Naive thymus-derived CD4-positive, alpha-beta T cell (primary cell): Measurements from ENCODE around the gene MCC. TPM values are rescaled to one million over a fixed set of nuclear protein-coding genes. Genes with fewer than 3 reads are reported as not detected.

Experiments used
- ATAC-seq: fragments of 150-1000 bp; cut with Tn5 transposase; 2 replicates; pipeline ENCODE4 v1.10.0; 2021; ENCODE audit warnings: mild to moderate bottlenecking, moderate library complexity
- CTCF ChIA-PET: fragments of 350-600 bp; sonication (Branson Sonifier 250); formaldehyde crosslinking; loops from one replicate; lab custom pipeline; 2021; ENCODE audit warnings: antibody characterized with exemption; lab: Charles Lee
- POLR2A ChIA-PET: fragments of 350-600 bp; sonication (Branson Sonifier 250); formaldehyde crosslinking; loops from one replicate; lab custom pipeline; 2021; ENCODE audit warnings: antibody characterized with exemption, inconsistent platforms; lab: Charles Lee
- DNase-seq, 9 donors: peaks; one replicate each; pipeline versions ENCODE4 v3.0.0 to v3.0.0-alpha.2; 2020 to 2022; ENCODE audit warnings: mixed read lengths in 1 of 9
- H3K27ac ChIP-seq: one replicate; pipeline ENCODE4 v1.7.0; 2013; ENCODE audit warnings: mild to moderate bottlenecking, low read depth, low read length, moderate library complexity
- H3K27me3 ChIP-seq, 2 donors: one replicate each; pipeline ENCODE4 v1.7.0; 2013; ENCODE audit warnings: low read length in 2 of 2, mild to moderate bottlenecking in 2 of 2, moderate library complexity in 2 of 2; ENCODE audit not compliant: control insufficient read depth in 2 of 2, insufficient read depth in 2 of 2
- H3K36me3 ChIP-seq, 3 experiments: 1 replicate in 2 of 3; 2 replicates in 1 of 3; pipeline ENCODE4 v1.7.0; 2013; ENCODE audit warnings: low read length in 3 of 3, mild to moderate bottlenecking in 3 of 3, moderate library complexity in 1 of 3; ENCODE audit not compliant: insufficient read depth in 3 of 3, control insufficient read depth in 2 of 3
- H3K4me1 ChIP-seq, 2 donors: one replicate each; pipeline ENCODE4 v1.7.0; 2013; ENCODE audit warnings: low read length in 2 of 2, mild to moderate bottlenecking in 2 of 2, moderate library complexity in 1 of 2; ENCODE audit not compliant: control insufficient read depth in 2 of 2, insufficient read depth in 2 of 2
- H3K4me3 ChIP-seq: 2 replicates; pipeline ENCODE4 v1.7.0; 2013; ENCODE audit warnings: mild to moderate bottlenecking, low read length
- H3K9me3 ChIP-seq, 3 experiments: 1 replicate in 2 of 3; 2 replicates in 1 of 3; pipeline ENCODE4 v1.7.0; 2013; ENCODE audit warnings: low read length in 3 of 3; ENCODE audit not compliant: control insufficient read depth in 2 of 3
- H3K27ac Mint-ChIP-seq, 9 donors: one replicate each; pipeline ENCODE4 v1.8.0; 2020 to 2022; ENCODE audit warnings: mixed read lengths in 9 of 9, mild to moderate bottlenecking in 8 of 9, moderate library complexity in 5 of 9, inconsistent platforms in 2 of 9
- H3K27me3 Mint-ChIP-seq, 5 donors: one replicate each; pipeline ENCODE4 v1.8.0; 2021 to 2022; ENCODE audit warnings: mixed read lengths in 5 of 5, mild to moderate bottlenecking in 1 of 5
- H3K36me3 Mint-ChIP-seq, 5 donors: one replicate each; pipeline ENCODE4 v1.8.0; 2020 to 2022; ENCODE audit warnings: mixed read lengths in 5 of 5, mild to moderate bottlenecking in 3 of 5, inconsistent platforms in 1 of 5
- H3K4me1 Mint-ChIP-seq, 7 donors: one replicate each; pipeline ENCODE4 v1.8.0; 2020 to 2022; ENCODE audit warnings: mixed read lengths in 7 of 7, mild to moderate bottlenecking in 3 of 7, inconsistent platforms in 1 of 7
- H3K4me3 Mint-ChIP-seq, 10 donors: one replicate each; pipeline ENCODE4 v1.8.0; 2020 to 2022; ENCODE audit warnings: mild to moderate bottlenecking in 10 of 10, mixed read lengths in 10 of 10, moderate library complexity in 6 of 10, inconsistent platforms in 2 of 10
- H3K9me3 Mint-ChIP-seq, 11 donors: one replicate each; pipeline ENCODE4 v1.8.0; 2020 to 2022; ENCODE audit warnings: mixed read lengths in 11 of 11, mild to moderate bottlenecking in 4 of 11, inconsistent platforms in 1 of 11, moderate library complexity in 1 of 11
- intact Hi-C, 2 donors: fragments of 100-400 bp; cut with micrococcal nuclease; formaldehyde crosslinking; loops; one replicate each; pipeline ENCODE4 v1.15.1; 2023
- polyA plus RNA-seq, 2 donors: library from polyadenylated mRNA; unstranded; fragments of 300-500 nt; fragmentation: Illumina TruSeq; gene quantifications; one replicate each; pipeline ENCODE4 v1.2.3, GENCODE V29; 2021
- total RNA-seq, 6 experiments: library from RNA in 5 of 6; stranded (reverse) in 5 of 6; gene quantifications; 1 replicate in 5 of 6; 2 replicates in 1 of 6; pipeline ENCODE4 v1.2.3 and lab custom pipeline; 2021 to 2026

MCC gene
- total and polyA plus RNA-seq, 7 experiments from 2014 or later, result 0.56 to 3.0 (median 0.89) TPM

GRCh38 chr5:113183694-113184093, 304.6 kb downstream of the MCC start:
- no peaks in the 10 kb centered on the region for H3K4me1 ChIP-seq
- POLR2A ChIA-PET, result no interaction called here

GRCh38 chr5:113182658-113183344, 305.5 kb downstream of the MCC start:
- no peaks in the 10 kb centered on the region for H3K4me1 ChIP-seq
- no peaks in the 10 kb centered on the region for H3K9me3 ChIP-seq
- ChIA-PET POLR2A (no interaction called here), CTCF (no interaction called here)
- Mint-ChIP-seq H3K27ac (no peak overlapping the region), H3K27me3 (peaks cover 0 to 8% (median 0%) of the 10 kb centered on the region in 5 donors), H3K4me1 (peaks cover 0 to 13% (median 4%) of the 10 kb centered on the region in 7 donors), H3K4me3 (no peak overlapping the region), H3K36me3 (no peaks in the 10 kb centered on the region), H3K9me3 (no peaks in the 10 kb centered on the region)
- ATAC-seq (no peak), DNase-seq (no peak)
- H3K4me3 ChIP-seq, result no peak overlapping the region
- H3K27ac ChIP-seq, result no peak overlapping the region
- H3K27me3 ChIP-seq, result no peaks in the 10 kb centered on the region
- intact Hi-C loops, result no loop called here
- no peaks in the 10 kb centered on the region for H3K36me3 ChIP-seq

More at GRCh38 chr5:113183694-113184093, 304.6 kb downstream of the MCC start:
- Histone ChIP-seq H3K36me3 (no peaks in the 10 kb centered on the region), H3K9me3 (no peaks in the 10 kb centered on the region), H3K4me3 (no peak overlapping the region), H3K27ac (no peak overlapping the region), H3K27me3 (no peaks in the 10 kb centered on the region)
- Mint-ChIP-seq H3K27me3 (peaks cover 0 to 8% (median 0%) of the 10 kb centered on the region in 5 donors), H3K4me3 (no peak overlapping the region), H3K36me3 (no peaks in the 10 kb centered on the region), H3K9me3 (no peaks in the 10 kb centered on the region), H3K4me1 (peaks cover 0 to 13% (median 4%) of the 10 kb centered on the region in 7 donors), H3K27ac (no peak overlapping the region)
- ATAC-seq (no peak), DNase-seq (no peak)
- intact Hi-C loops, result no loop called here
- CTCF ChIA-PET, result no interaction called here

- ChIA-PET CTCF (no interaction called here), POLR2A (no interaction called here)
- Histone ChIP-seq H3K4me3 (no peak overlapping the region), H3K36me3 (no peaks in the 10 kb centered on the region), H3K9me3 (no peaks in the 10 kb centered on the region), H3K27me3 (no peaks in the 10 kb centered on the region), H3K4me1 (no peaks in the 10 kb centered on the region), H3K27ac (no peak overlapping the region)
- no peak for ATAC-seq
- Mint-ChIP-seq H3K4me1 (peaks cover 0 to 13% (median 4%) of the 10 kb centered on the region in 7 donors), H3K9me3 (no peaks in the 10 kb centered on the region), H3K27ac (no peak overlapping the region), H3K36me3 (no peaks in the 10 kb centered on the region), H3K27me3 (peaks cover 0 to 8% (median under 1%) of the 10 kb centered on the region in 5 donors), H3K4me3 (no peak overlapping the region)
- no peak for DNase-seq
- intact Hi-C loops, result no loop called here
Measured at GRCh38 chr5:113181853-113182490, 306.3 kb downstream of the MCC start.

GRCh38 chr5:113181409-113181808, 306.8 kb downstream of the MCC start:
- H3K4me3 ChIP-seq, result no peak overlapping the region
- no peak overlapping the region for H3K27ac ChIP-seq
- no peaks in the 10 kb centered on the region for H3K9me3 Mint-ChIP-seq
- peaks cover 0 to 12% (median 6%) of the 10 kb centered on the region in 5 donors for H3K27me3 Mint-ChIP-seq
- POLR2A ChIA-PET, result no interaction called here
- H3K27me3 ChIP-seq, result no peaks in the 10 kb centered on the region
- DNase-seq (peak in 1 of 9 donors; percentile 2), ATAC-seq (no peak)
- no peaks in the 10 kb centered on the region for H3K36me3 Mint-ChIP-seq
- CTCF ChIA-PET, result no interaction called here
- no peak overlapping the region for H3K4me3 Mint-ChIP-seq
- H3K27ac Mint-ChIP-seq, result peak overlapping the region in 1 of 9 donors; percentile 57
- intact Hi-C loops, result no loop called here
- H3K9me3 ChIP-seq, result no peaks in the 10 kb centered on the region
- H3K4me1 Mint-ChIP-seq, result peaks cover 0 to 13% (median 4%) of the 10 kb centered on the region in 7 donors
- no peaks in the 10 kb centered on the region for H3K36me3 ChIP-seq
- H3K4me1 ChIP-seq, result no peaks in the 10 kb centered on the region

GRCh38 chr5:113179156-113179555, 309.1 kb downstream of the MCC start:
- no peak for DNase-seq
- Mint-ChIP-seq H3K4me1 (peaks cover 0 to 13% (median 4%) of the 10 kb centered on the region in 7 donors), H3K27ac (no peak overlapping the region), H3K36me3 (no peaks in the 10 kb centered on the region), H3K4me3 (no peak overlapping the region), H3K27me3 (peaks cover 0 to 15% (median 5%) of the 10 kb centered on the region in 5 donors), H3K9me3 (no peaks in the 10 kb centered on the region)
- ATAC-seq, result no peak
- Histone ChIP-seq H3K27ac (no peak overlapping the region), H3K9me3 (no peaks in the 10 kb centered on the region), H3K36me3 (no peaks in the 10 kb centered on the region), H3K4me1 (no peaks in the 10 kb centered on the region), H3K4me3 (no peak overlapping the region), H3K27me3 (no peaks in the 10 kb centered on the region)
- intact Hi-C loops, result no loop called here
- ChIA-PET POLR2A (no interaction called here), CTCF (no interaction called here)

- ATAC-seq (no peak), DNase-seq (no peak)
- intact Hi-C loops, result no loop called here
- Mint-ChIP-seq H3K9me3 (no peaks in the 10 kb centered on the region), H3K27ac (no peak overlapping the region), H3K36me3 (no peaks in the 10 kb centered on the region), H3K4me1 (peaks cover 0 to 13% (median 4%) of the 10 kb centered on the region in 7 donors), H3K27me3 (peaks cover 0 to 19% (median 5%) of the 10 kb centered on the region in 5 donors), H3K4me3 (no peak overlapping the region)
- H3K27ac ChIP-seq, result no peak overlapping the region
- H3K27me3 ChIP-seq, result no peaks in the 10 kb centered on the region
- H3K36me3 ChIP-seq, result no peaks in the 10 kb centered on the region
- ChIA-PET CTCF (interaction anchor here (0.5 kb wide), 1 partner anchor 64 kb away, joined by 3 read pairs; no protein-coding TSS in a partner anchor), POLR2A (no interaction called here)
- H3K4me1 ChIP-seq, result no peaks in the 10 kb centered on the region
- H3K9me3 ChIP-seq, result no peaks in the 10 kb centered on the region
- no peak overlapping the region for H3K4me3 ChIP-seq
Measured at GRCh38 chr5:113178073-113178779, 310.0 kb downstream of the MCC start.
